SK-N-SH (cell line): ENCODE results near the gene RAB7B. TPM values are rescaled to one million over a fixed set of nuclear protein-coding genes. Genes with fewer than 3 reads are reported as not detected.

ENCODE experiments used
- CTCF ChIA-PET: fragments of 300-600, 350-600 bp; formaldehyde crosslinking; extraction: SDS; loops from one replicate; lab custom pipeline; 2021; lab: Yijun Ruan, JAX
- POLR2A ChIA-PET: fragments of 350-600 bp; sonication (Branson Sonifier 250); formaldehyde crosslinking; extraction: SDS; loops from one replicate; lab custom pipeline; 2020; ENCODE audit warnings: antibody characterized with exemption, inconsistent platforms; lab: Yijun Ruan, JAX
- DNase-seq: peaks from one replicate; pipeline ENCODE4 v3.0.0; 2012
- H2AFZ ChIP-seq: fragments of 200-600 bp; sonication (generic); 2 replicates; pipeline ENCODE4 v1.8.1; 2016; ENCODE audit warnings: antibody characterized with exemption, mild to moderate bottlenecking, low read depth
- H3F3A ChIP-seq: fragments of 200-600 bp; sonication (generic); replicated peaks from 2 replicates; pipeline ENCODE3; 2016; ENCODE audit warnings: antibody characterized with exemption, mild to moderate bottlenecking; ENCODE audit not compliant: insufficient read depth
- H3K27ac ChIP-seq, 2 experiments: fragments of 200-500 bp in 1 of 2; fragments of 200-600 bp in 1 of 2; sonication (Bioruptor generic) in 1 of 2; sonication (generic), shearing (Covaris generic) in 1 of 2; 2 replicates each; pipeline versions ENCODE4 v1.5.1 to v1.6.1; 2014 to 2016; ENCODE audit warnings: low read depth in 2 of 2, inconsistent platforms in 1 of 2, low read length in 1 of 2, mild to moderate bottlenecking in 1 of 2, mixed read lengths in 1 of 2
- H3K27me3 ChIP-seq: fragments of 200-600 bp; sonication (generic), shearing (Covaris generic); 2 replicates; pipeline ENCODE4 v1.6.1; 2016; ENCODE audit warnings: mixed run types; ENCODE audit not compliant: insufficient read depth
- H3K36me3 ChIP-seq, 2 experiments: fragments of 200-500 bp in 1 of 2; fragments of 200-600 bp in 1 of 2; sonication (Bioruptor generic) in 1 of 2; sonication (generic) in 1 of 2; replicated peaks in 1 of 2; 2 replicates each; pipeline versions ENCODE3 to v1.5.1; 2014 to 2016; ENCODE audit warnings: low read length in 1 of 2, mild to moderate bottlenecking in 1 of 2; ENCODE audit not compliant: insufficient read depth in 2 of 2, control insufficient read depth in 1 of 2
- H3K4me1 ChIP-seq, 2 experiments: fragments of 200-500 bp in 1 of 2; fragments of 200-600 bp in 1 of 2; sonication (Bioruptor generic) in 1 of 2; sonication (generic), shearing (Covaris generic) in 1 of 2; 2 replicates each; pipeline versions ENCODE4 v1.5.1 to v1.6.1; 2014 to 2016; ENCODE audit warnings: low read depth in 1 of 2, low read length in 1 of 2, mixed run types in 1 of 2; ENCODE audit not compliant: insufficient read depth in 2 of 2, control insufficient read depth in 1 of 2
- H3K4me2 ChIP-seq: fragments of 200-600 bp; sonication (generic), shearing (Covaris generic); 2 replicates; pipeline ENCODE4 v1.6.1; 2017; ENCODE audit warnings: mixed run types
- H3K4me3 ChIP-seq, 2 experiments: fragments of 200-500 bp in 1 of 2; fragments of 200-600 bp in 1 of 2; sonication (Bioruptor generic) in 1 of 2; sonication (generic), shearing (Covaris generic) in 1 of 2; 2 replicates each; pipeline versions ENCODE4 v1.5.1 to v1.8.1; 2014 to 2016; ENCODE audit warnings: low read depth in 2 of 2, inconsistent platforms in 1 of 2, low read length in 1 of 2, mild to moderate bottlenecking in 1 of 2, mixed read lengths in 1 of 2, moderate library complexity in 1 of 2
- H3K79me2 ChIP-seq: fragments of 200-600 bp; sonication (generic); 2 replicates; pipeline ENCODE4 v1.8.1; 2017; ENCODE audit warnings: mild to moderate bottlenecking; ENCODE audit not compliant: insufficient read depth
- H3K9ac ChIP-seq: fragments of 200-600 bp; sonication (generic); 2 replicates; pipeline ENCODE4 v1.6.1; 2017; ENCODE audit warnings: mixed run types
- H3K9me2 ChIP-seq: fragments of 200-600 bp; sonication (generic); 2 replicates; pipeline ENCODE4 v1.6.1; 2017; ENCODE audit warnings: mixed run types
- H3K9me3 ChIP-seq: fragments of 200-600 bp; sonication (generic); 2 replicates; pipeline ENCODE4 v1.6.1; 2017; ENCODE audit warnings: mixed run types, mild to moderate bottlenecking, moderate library complexity
- H4K20me1 ChIP-seq: fragments of 200-600 bp; sonication (generic); 2 replicates; pipeline ENCODE4 v1.6.1; 2017; ENCODE audit warnings: mild to moderate bottlenecking, mixed run types; ENCODE audit not compliant: insufficient read depth
- GABPA ChIP-seq: IDR thresholded peaks from 2 replicates; pipeline ENCODE4 v1.4.0; 2012; ENCODE audit warnings: low read depth, mild to moderate bottlenecking
- MEF2A ChIP-seq: IDR thresholded peaks from 2 replicates; pipeline ENCODE4 v1.4.0; 2012; ENCODE audit warnings: low read depth, borderline replicate concordance
- POLR2AphosphoS5 ChIP-seq: IDR thresholded peaks from 2 replicates; pipeline ENCODE4 v1.6.1; 2012; ENCODE audit warnings: low read depth, low read length
- RAD21 ChIP-seq: IDR thresholded peaks from 2 replicates; pipeline ENCODE4 v1.6.1; 2012; ENCODE audit warnings: mild to moderate bottlenecking, low read length
- RFX5 ChIP-seq: IDR thresholded peaks from 2 replicates; pipeline ENCODE4 v1.6.1; 2012; ENCODE audit warnings: mild to moderate bottlenecking, improper control_type of control experiment, low read length
- SMC3 ChIP-seq: IDR thresholded peaks from 2 replicates; pipeline ENCODE4 v1.6.1; 2012; ENCODE audit warnings: low read depth, low read length, improper control_type of control experiment
- TAF1 ChIP-seq: IDR thresholded peaks from 2 replicates; pipeline ENCODE4 v1.6.1; 2012; ENCODE audit warnings: low read depth, mild to moderate bottlenecking, low read length, moderate library complexity, borderline replicate concordance
- YY1 ChIP-seq: IDR thresholded peaks from 2 replicates; pipeline ENCODE4 v1.4.0; 2012; ENCODE audit warnings: low read depth, mild to moderate bottlenecking
- WGBS: methylation state at CpG from one replicate; pipeline ENCODE4 v1.1.6; 2017; ENCODE audit warnings: low lambda C conversion rate; 5-methylcytosine and 5-hydroxymethylcytosine counted together
- polyA plus RNA-seq, 3 experiments: library from polyadenylated mRNA; depleted of rRNA; stranded (reverse); fragments of >200 nt; gene quantifications; 2 replicates each; pipeline ENCODE4 v1.2.3, GENCODE V29; 2012
- TF ChIP-seq, protein P1 (sequence below): IDR thresholded peaks from 2 replicates; pipeline ENCODE4 v1.6.1; 2012; ENCODE audit warnings: mild to moderate bottlenecking, low read depth, low read length, moderate library complexity
- TF ChIP-seq, protein P2 (sequence below): IDR thresholded peaks from 2 replicates; pipeline ENCODE4 v1.4.0; 2012; ENCODE audit warnings: low read depth, borderline replicate concordance

The RAB7B gene
- polyA plus RNA-seq, 1 of the 3 experiments (the other 2 are of a cell fraction), result 0.15 TPM

DNA sequence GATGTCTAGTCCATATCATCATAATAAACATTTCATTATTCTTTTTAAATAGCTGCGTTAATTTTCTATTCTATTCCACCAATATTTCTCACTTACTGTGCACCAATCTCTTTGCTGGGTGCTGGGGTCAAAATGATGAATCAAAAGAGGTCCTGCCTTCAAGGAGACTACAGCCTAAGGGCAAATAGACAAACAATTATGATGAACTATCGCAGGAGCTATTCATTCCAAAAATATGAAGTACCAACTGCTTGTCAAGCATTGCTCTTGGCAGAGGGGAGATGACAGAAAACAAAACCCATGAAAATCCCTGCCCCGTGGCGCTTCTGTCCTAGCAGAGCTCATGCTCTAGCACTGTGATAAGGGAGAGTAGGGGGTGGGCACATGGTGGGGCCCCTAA is 31.1 kb downstream of the RAB7B start (continued):
- TF ChIP-seq SMC3, result no peak
- TF ChIP-seq, protein P1, sequence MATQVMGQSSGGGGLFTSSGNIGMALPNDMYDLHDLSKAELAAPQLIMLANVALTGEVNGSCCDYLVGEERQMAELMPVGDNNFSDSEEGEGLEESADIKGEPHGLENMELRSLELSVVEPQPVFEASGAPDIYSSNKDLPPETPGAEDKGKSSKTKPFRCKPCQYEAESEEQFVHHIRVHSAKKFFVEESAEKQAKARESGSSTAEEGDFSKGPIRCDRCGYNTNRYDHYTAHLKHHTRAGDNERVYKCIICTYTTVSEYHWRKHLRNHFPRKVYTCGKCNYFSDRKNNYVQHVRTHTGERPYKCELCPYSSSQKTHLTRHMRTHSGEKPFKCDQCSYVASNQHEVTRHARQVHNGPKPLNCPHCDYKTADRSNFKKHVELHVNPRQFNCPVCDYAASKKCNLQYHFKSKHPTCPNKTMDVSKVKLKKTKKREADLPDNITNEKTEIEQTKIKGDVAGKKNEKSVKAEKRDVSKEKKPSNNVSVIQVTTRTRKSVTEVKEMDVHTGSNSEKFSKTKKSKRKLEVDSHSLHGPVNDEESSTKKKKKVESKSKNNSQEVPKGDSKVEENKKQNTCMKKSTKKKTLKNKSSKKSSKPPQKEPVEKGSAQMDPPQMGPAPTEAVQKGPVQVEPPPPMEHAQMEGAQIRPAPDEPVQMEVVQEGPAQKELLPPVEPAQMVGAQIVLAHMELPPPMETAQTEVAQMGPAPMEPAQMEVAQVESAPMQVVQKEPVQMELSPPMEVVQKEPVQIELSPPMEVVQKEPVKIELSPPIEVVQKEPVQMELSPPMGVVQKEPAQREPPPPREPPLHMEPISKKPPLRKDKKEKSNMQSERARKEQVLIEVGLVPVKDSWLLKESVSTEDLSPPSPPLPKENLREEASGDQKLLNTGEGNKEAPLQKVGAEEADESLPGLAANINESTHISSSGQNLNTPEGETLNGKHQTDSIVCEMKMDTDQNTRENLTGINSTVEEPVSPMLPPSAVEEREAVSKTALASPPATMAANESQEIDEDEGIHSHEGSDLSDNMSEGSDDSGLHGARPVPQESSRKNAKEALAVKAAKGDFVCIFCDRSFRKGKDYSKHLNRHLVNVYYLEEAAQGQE, result no peak
- TF ChIP-seq, protein P2, sequence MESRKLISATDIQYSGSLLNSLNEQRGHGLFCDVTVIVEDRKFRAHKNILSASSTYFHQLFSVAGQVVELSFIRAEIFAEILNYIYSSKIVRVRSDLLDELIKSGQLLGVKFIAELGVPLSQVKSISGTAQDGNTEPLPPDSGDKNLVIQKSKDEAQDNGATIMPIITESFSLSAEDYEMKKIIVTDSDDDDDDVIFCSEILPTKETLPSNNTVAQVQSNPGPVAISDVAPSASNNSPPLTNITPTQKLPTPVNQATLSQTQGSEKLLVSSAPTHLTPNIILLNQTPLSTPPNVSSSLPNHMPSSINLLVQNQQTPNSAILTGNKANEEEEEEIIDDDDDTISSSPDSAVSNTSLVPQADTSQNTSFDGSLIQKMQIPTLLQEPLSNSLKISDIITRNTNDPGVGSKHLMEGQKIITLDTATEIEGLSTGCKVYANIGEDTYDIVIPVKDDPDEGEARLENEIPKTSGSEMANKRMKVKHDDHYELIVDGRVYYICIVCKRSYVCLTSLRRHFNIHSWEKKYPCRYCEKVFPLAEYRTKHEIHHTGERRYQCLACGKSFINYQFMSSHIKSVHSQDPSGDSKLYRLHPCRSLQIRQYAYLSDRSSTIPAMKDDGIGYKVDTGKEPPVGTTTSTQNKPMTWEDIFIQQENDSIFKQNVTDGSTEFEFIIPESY, result no peak
- TF ChIP-seq RAD21, result no peak
- no peak for TF ChIP-seq POLR2AphosphoS5
- no peak for TF ChIP-seq RFX5
- no peak for TF ChIP-seq MEF2A
- no peak for TF ChIP-seq YY1
- TF ChIP-seq GABPA, result no peak

DNA sequence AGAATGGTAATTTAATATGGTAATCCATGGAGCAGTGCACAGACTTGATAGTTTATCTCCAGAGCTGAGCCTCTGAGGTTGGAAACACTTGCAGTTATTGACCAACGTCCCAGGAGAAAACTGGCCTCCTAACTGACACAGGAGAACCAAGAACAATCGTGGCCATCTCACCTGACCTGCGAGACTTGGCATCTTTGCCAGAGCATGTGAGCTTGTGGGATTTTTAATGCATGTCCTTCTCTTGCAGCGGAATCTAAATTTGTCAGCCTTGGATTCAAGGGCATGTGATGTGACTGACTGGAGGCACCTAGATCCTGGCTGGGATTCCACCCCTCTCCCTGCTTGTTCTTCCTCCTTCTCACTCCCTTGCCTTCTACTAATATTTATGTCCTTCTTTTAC is 32.1 kb downstream of the RAB7B start:
- Histone ChIP-seq H3K27ac (no peak overlapping the region), H3K4me1 (peaks cover 0 to 2% of the 10 kb centered on the region in 2 experiments; a peak in 1 of 4 replicates), H2AFZ (no peak overlapping the region), H3K4me3 (no peak overlapping the region), H3K79me2 (no peaks in the 10 kb centered on the region), H3K36me3 (no peaks in the 10 kb centered on the region), H3K4me2 (no peak overlapping the region), H3K9ac (no peak overlapping the region), H4K20me1 (no peaks in the 10 kb centered on the region), H3F3A (no peaks in the 10 kb centered on the region), H3K9me3 (no peaks in the 10 kb centered on the region), H3K9me2 (no peaks in the 10 kb centered on the region), H3K27me3 (no peaks in the 10 kb centered on the region)
- CTCF ChIA-PET, result interaction anchor here (0.8 to 2.5 kb wide), 7 partner anchors 10 to 313 kb away, joined by 3 to 10 read pairs (median 8); no protein-coding TSS in a partner anchor
- POLR2A ChIA-PET, result no interaction called here
- DNase-seq, result no peak
- TF ChIP-seq MEF2A, result no peak
- TF ChIP-seq RAD21, result no peak
- no peak for TF ChIP-seq TAF1
- 51% methylated on average over 3 of the region's 4 CpGs for WGBS
